Prostate gland (tissue), 2 donors: ENCODE data around the gene ASS1.

Source experiments
- POLR2A ChIP-seq: fragments of 450-650 bp; IDR thresholded peaks from one replicate; pipeline ENCODE4 v1.6.1; 2016; ENCODE audit warnings: antibody characterized with exemption, mild to moderate bottlenecking
- POLR2AphosphoS5 ChIP-seq: sonication (generic); formaldehyde crosslinking; IDR thresholded peaks from one replicate; pipeline ENCODE4 v1.6.1; 2017; ENCODE audit warnings: antibody characterized with exemption
- TF ChIP-seq, protein P1 (sequence below), 4 experiments: fragments of 200-600 bp in 2 of 4; fragments of 450-650 bp in 2 of 4; sonication (generic) in 2 of 4; IDR thresholded peaks; 1 replicate in 3 of 4; 2 replicates in 1 of 4; pipeline ENCODE4 v1.5.1; 2016 to 2019; ENCODE audit warnings: antibody characterized with exemption in 4 of 4, mild to moderate bottlenecking in 2 of 4, moderate library complexity in 2 of 4

DNA sequence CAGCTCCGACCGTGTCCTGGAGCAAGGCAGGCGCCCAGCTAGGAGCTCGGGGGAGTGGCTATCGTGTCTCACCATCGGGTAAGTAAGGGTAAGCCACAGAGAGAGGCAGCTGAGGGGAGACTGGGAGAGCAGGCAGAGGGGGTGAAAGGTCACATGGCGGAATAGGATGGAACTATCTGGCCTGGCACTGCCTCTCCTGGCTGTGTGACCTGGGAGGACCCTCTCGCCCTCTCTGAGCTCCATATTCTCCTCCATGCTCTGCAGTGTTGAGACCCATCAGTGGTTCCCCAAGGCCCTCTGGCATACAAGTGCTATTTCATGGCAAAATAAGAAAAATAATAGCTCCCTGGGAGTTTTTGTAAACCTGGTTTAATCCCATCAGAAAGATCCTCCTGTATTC lies 43.9 kb upstream of the ASS1 start:
- TF ChIP-seq, protein P1, sequence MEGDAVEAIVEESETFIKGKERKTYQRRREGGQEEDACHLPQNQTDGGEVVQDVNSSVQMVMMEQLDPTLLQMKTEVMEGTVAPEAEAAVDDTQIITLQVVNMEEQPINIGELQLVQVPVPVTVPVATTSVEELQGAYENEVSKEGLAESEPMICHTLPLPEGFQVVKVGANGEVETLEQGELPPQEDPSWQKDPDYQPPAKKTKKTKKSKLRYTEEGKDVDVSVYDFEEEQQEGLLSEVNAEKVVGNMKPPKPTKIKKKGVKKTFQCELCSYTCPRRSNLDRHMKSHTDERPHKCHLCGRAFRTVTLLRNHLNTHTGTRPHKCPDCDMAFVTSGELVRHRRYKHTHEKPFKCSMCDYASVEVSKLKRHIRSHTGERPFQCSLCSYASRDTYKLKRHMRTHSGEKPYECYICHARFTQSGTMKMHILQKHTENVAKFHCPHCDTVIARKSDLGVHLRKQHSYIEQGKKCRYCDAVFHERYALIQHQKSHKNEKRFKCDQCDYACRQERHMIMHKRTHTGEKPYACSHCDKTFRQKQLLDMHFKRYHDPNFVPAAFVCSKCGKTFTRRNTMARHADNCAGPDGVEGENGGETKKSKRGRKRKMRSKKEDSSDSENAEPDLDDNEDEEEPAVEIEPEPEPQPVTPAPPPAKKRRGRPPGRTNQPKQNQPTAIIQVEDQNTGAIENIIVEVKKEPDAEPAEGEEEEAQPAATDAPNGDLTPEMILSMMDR (IDR thresholded peaks at IDR 0.05): no peak
- TF ChIP-seq POLR2A (no peak), POLR2AphosphoS5 (no peak)
